GM23338 (cell line): ENCODE data around the gene SNAPC2. TPM values are rescaled to one million over a fixed set of nuclear protein-coding genes. Genes with fewer than 3 reads are reported as not detected.

Experiments
- ATAC-seq: fragments of 200-7000 bp; cut with Tn5 transposase; 3 replicates; pipeline ENCODE4 v1.9.1; 2020
- DNase-seq: peaks from one replicate; pipeline ENCODE4 v3.0.0-alpha.2; 2015; ENCODE audit warnings: low spot score
- H2AFZ ChIP-seq: fragments of 200-600 bp; sonication (generic); 2 replicates; pipeline ENCODE4 v1.8.0; 2016; ENCODE audit warnings: antibody characterized with exemption, mild to moderate bottlenecking, moderate library complexity
- H3F3A ChIP-seq: fragments of 200-600 bp; sonication (generic); replicated peaks from 2 replicates; pipeline ENCODE4 v1.8.0; 2017; ENCODE audit warnings: antibody characterized with exemption, mixed run types, low read depth
- H3K27ac ChIP-seq: fragments of 200-600 bp; sonication (generic); 2 replicates; pipeline ENCODE4 v1.6.1; 2016; ENCODE audit warnings: low read depth
- H3K27me3 ChIP-seq: fragments of 200-600 bp; sonication (generic); 2 replicates; pipeline ENCODE4 v1.8.0; 2016; ENCODE audit warnings: mild to moderate bottlenecking, mixed run types, moderate library complexity; ENCODE audit not compliant: insufficient read depth
- H3K36me3 ChIP-seq: fragments of 200-600 bp; sonication (generic); 2 replicates; pipeline ENCODE4 v1.8.0; 2016; ENCODE audit warnings: mild to moderate bottlenecking; ENCODE audit not compliant: insufficient read depth
- H3K4me1 ChIP-seq: fragments of 200-600 bp; sonication (generic); 2 replicates; pipeline ENCODE4 v1.8.0; 2016; ENCODE audit warnings: mild to moderate bottlenecking, moderate library complexity; ENCODE audit not compliant: insufficient read depth
- H3K4me2 ChIP-seq: fragments of 200-600 bp; sonication (generic); 2 replicates; pipeline ENCODE4 v1.7.1; 2017; ENCODE audit warnings: mixed run types
- H3K4me3 ChIP-seq: fragments of 200-600 bp; sonication (generic); 2 replicates; pipeline ENCODE4 v1.6.1; 2016; ENCODE audit warnings: mixed run types
- H3K79me2 ChIP-seq: fragments of 200-600 bp; sonication (generic); replicated peaks from 2 replicates; pipeline ENCODE4 v1.8.0; 2017; ENCODE audit warnings: mild to moderate bottlenecking; ENCODE audit not compliant: insufficient read depth
- H3K9me2 ChIP-seq: fragments of 200-600 bp; sonication (generic); 2 replicates; pipeline ENCODE4 v1.8.0; 2017; ENCODE audit not compliant: insufficient read depth
- H4K20me1 ChIP-seq: fragments of 200-600 bp; sonication (generic); replicated peaks from 2 replicates; pipeline ENCODE4 v1.8.0; 2017; ENCODE audit warnings: mild to moderate bottlenecking; ENCODE audit not compliant: insufficient read depth
- H3K27ac Mint-ChIP-seq: 2 replicates; pipeline ENCODE4 v1.8.0; 2020; ENCODE audit warnings: inconsistent platforms, mild to moderate bottlenecking, moderate library complexity, mixed read lengths
- H3K27me3 Mint-ChIP-seq: 3 replicates; pipeline ENCODE4 v1.8.0; 2022; ENCODE audit warnings: low read depth, mild to moderate bottlenecking, moderate library complexity, mixed read lengths, inconsistent platforms; ENCODE audit not compliant: insufficient read depth, poor library complexity
- H3K36me3 Mint-ChIP-seq: 3 replicates; pipeline ENCODE4 v1.8.0; 2021; ENCODE audit warnings: low read depth, mild to moderate bottlenecking, inconsistent platforms, moderate library complexity, mixed read lengths
- H3K4me1 Mint-ChIP-seq: 3 replicates; pipeline ENCODE4 v1.8.0; 2020; ENCODE audit warnings: mild to moderate bottlenecking, inconsistent platforms, mixed read lengths
- H3K4me3 Mint-ChIP-seq: 3 replicates; pipeline ENCODE4 v1.8.0; 2021; ENCODE audit warnings: moderate library complexity, mild to moderate bottlenecking, inconsistent platforms, mixed read lengths
- H3K9me3 Mint-ChIP-seq: 3 replicates; pipeline ENCODE4 v1.8.0; 2020; ENCODE audit warnings: moderate library complexity, mild to moderate bottlenecking, inconsistent platforms, mixed read lengths
- CREB1 ChIP-seq: fragments of 250-450 bp; sonication (Bioruptor Pico); IDR thresholded peaks from 2 replicates; pipeline ENCODE4 v1.5.0; 2020; ENCODE audit warnings: low read depth, mild to moderate bottlenecking, moderate library complexity
- ETS1 ChIP-seq: IDR thresholded peaks from 2 replicates; pipeline ENCODE4 v1.6.1; 2016; ENCODE audit warnings: antibody characterized with exemption
- EZH2phosphoT487 ChIP-seq: fragments of 200-600 bp; sonication (generic); IDR thresholded peaks from one replicate; pipeline ENCODE4 v1.8.1; 2018; ENCODE audit warnings: antibody characterized with exemption; ENCODE audit not compliant: unreplicated experiment
- NANOG ChIP-seq: IDR thresholded peaks from 2 replicates; pipeline ENCODE4 v1.6.1; 2016; ENCODE audit warnings: antibody characterized with exemption, borderline replicate concordance
- POLR2AphosphoS5 ChIP-seq: IDR thresholded peaks from 2 replicates; pipeline ENCODE4 v1.6.1; 2016; ENCODE audit warnings: antibody characterized with exemption, low read depth
- STAT1 ChIP-seq: IDR thresholded peaks from one replicate; pipeline ENCODE4 v1.6.1; 2016; ENCODE audit warnings: antibody characterized with exemption; ENCODE audit not compliant: unreplicated experiment
- ZNF114 ChIP-seq: fragments of 250-450 bp; sonication (Bioruptor Pico); IDR thresholded peaks from 2 replicates; pipeline ENCODE4 v1.5.0; 2020; ENCODE audit warnings: mild to moderate bottlenecking, moderate library complexity
- ZNF331 ChIP-seq: fragments of 250-450 bp; sonication (Bioruptor Pico); IDR thresholded peaks from 2 replicates; pipeline ENCODE4 v1.5.0; 2020; ENCODE audit warnings: low read depth, mild to moderate bottlenecking, moderate library complexity
- polyA plus RNA-seq: library from polyadenylated mRNA; unstranded; fragments of >200 nt; fragmentation: Nextera tagmentation; extraction: Ambion mirVana; gene quantifications from 2 replicates; pipeline ENCODE4 v1.2.1, GENCODE V29; 2016
- total RNA-seq: library from RNA; depleted of rRNA; stranded (reverse); fragments of >200 nt; shearing (Covaris generic); gene quantifications from 2 replicates; pipeline ENCODE4 v1.2.3, GENCODE V29; 2014
- TF ChIP-seq, protein P1 (sequence below), 2 experiments: fragments of 200-600 bp in 1 of 2; sonication (generic) in 1 of 2; conservative IDR thresholded peaks; 2 replicates each; pipeline versions ENCODE4 v1.5.1 to v1.6.1; 2016 to 2017; ENCODE audit warnings: antibody characterized with exemption in 2 of 2, low read depth in 2 of 2, mild to moderate bottlenecking in 2 of 2, moderate library complexity in 1 of 2

Gene SNAPC2
- total and polyA plus RNA-seq, 2 experiments from 2014 or later: 17.1 to 25.1 TPM

- H3K27me3 ChIP-seq: no peaks in the 10 kb centered on the region
Measured at GRCh38 chr19:7934766-7935165, 14.6 kb downstream of the SNAPC2 start.

GRCh38 chr19:7940841-7941240, 20.7 kb downstream of the SNAPC2 start:
- Histone ChIP-seq H2AFZ (no peak overlapping the region), H3K4me3 (no peak overlapping the region), H3F3A (peaks cover 13% of the 10 kb centered on the region; the same call in 1 of the 2 replicates), H3K9me2 (no peaks in the 10 kb centered on the region), H3K4me2 (no peak overlapping the region), H3K79me2 (peaks cover 61% of the 10 kb centered on the region), H3K4me1 (no peaks in the 10 kb centered on the region; the same call in 1 of the 2 replicates), H3K27me3 (no peaks in the 10 kb centered on the region), H3K27ac (no peak overlapping the region), H4K20me1 (peaks cover 26% of the 10 kb centered on the region), H3K36me3 (peaks cover 18% of the 10 kb centered on the region)
- Mint-ChIP-seq H3K9me3 (peaks cover 14% of the 10 kb centered on the region), H3K4me1 (peaks cover 13% of the 10 kb centered on the region; the same call in 2 of the 3 replicates), H3K27me3 (peaks cover 11% of the 10 kb centered on the region), H3K4me3 (peak overlapping the region; percentile 45; the same call in 2 of the 3 replicates), H3K36me3 (peaks cover 60% of the 10 kb centered on the region), H3K27ac (no peak overlapping the region)
- ATAC-seq (no peak), DNase-seq (no peak)
- TF ChIP-seq, protein P1, sequence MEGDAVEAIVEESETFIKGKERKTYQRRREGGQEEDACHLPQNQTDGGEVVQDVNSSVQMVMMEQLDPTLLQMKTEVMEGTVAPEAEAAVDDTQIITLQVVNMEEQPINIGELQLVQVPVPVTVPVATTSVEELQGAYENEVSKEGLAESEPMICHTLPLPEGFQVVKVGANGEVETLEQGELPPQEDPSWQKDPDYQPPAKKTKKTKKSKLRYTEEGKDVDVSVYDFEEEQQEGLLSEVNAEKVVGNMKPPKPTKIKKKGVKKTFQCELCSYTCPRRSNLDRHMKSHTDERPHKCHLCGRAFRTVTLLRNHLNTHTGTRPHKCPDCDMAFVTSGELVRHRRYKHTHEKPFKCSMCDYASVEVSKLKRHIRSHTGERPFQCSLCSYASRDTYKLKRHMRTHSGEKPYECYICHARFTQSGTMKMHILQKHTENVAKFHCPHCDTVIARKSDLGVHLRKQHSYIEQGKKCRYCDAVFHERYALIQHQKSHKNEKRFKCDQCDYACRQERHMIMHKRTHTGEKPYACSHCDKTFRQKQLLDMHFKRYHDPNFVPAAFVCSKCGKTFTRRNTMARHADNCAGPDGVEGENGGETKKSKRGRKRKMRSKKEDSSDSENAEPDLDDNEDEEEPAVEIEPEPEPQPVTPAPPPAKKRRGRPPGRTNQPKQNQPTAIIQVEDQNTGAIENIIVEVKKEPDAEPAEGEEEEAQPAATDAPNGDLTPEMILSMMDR (conservative IDR thresholded peaks at IDR 0.05; ENCODE audit: low read depth in 2 of 2): no peak
- TF ChIP-seq EZH2phosphoT487 (no peak), STAT1 (no peak), CREB1 (CRISPR knock-in tag) (no peak)

More at GRCh38 chr19:7934766-7935165, 14.6 kb downstream of the SNAPC2 start:
- TF ChIP-seq ZNF331 (CRISPR knock-in tag) (no peak), NANOG (no peak), ETS1 (no peak), CREB1 (CRISPR knock-in tag) (no peak), ZNF114 (no peak), STAT1 (no peak), POLR2AphosphoS5 (no peak)
- TF ChIP-seq, protein P1 (conservative IDR thresholded peaks at IDR 0.05; ENCODE audit: low read depth in 2 of 2): no peak
- Histone ChIP-seq H3K79me2 (peaks cover 18% of the 10 kb centered on the region), H3F3A (peaks cover 20% of the 10 kb centered on the region), H3K4me2 (no peak overlapping the region), H4K20me1 (peaks cover 22% of the 10 kb centered on the region), H3K27ac (no peak overlapping the region), H2AFZ (no peak overlapping the region), H3K4me1 (no peaks in the 10 kb centered on the region), H3K4me3 (no peak overlapping the region), H3K36me3 (peaks cover 35% of the 10 kb centered on the region), H3K9me2 (no peaks in the 10 kb centered on the region)
- Mint-ChIP-seq H3K27me3 (peaks cover 3% of the 10 kb centered on the region), H3K27ac (no peak overlapping the region), H3K4me3 (no peak overlapping the region), H3K36me3 (peaks cover 74% of the 10 kb centered on the region), H3K9me3 (no peaks in the 10 kb centered on the region), H3K4me1 (no peaks in the 10 kb centered on the region; the same call in 2 of the 3 replicates)
- ATAC-seq (no peak), DNase-seq (no peak)
